Activated naive CD4-positive, alpha-beta T cell treated with anti-CD3 and anti-CD28 coated beads, Interleukin-2, amount 50 U/mL, for 24 hours (primary cell): ENCODE measurements around the gene TMEM205.

Experiments used
- H3K27ac Mint-ChIP-seq: one replicate; pipeline ENCODE4 v1.8.0; 2021; ENCODE audit warnings: mild to moderate bottlenecking, mixed read lengths
- H3K27me3 Mint-ChIP-seq: one replicate; pipeline ENCODE4 v1.8.0; 2021; ENCODE audit warnings: mixed read lengths
- H3K36me3 Mint-ChIP-seq: one replicate; pipeline ENCODE4 v1.8.0; 2021; ENCODE audit warnings: mixed read lengths
- H3K4me1 Mint-ChIP-seq: one replicate; pipeline ENCODE4 v1.8.0; 2021; ENCODE audit warnings: mixed read lengths
- H3K4me3 Mint-ChIP-seq: one replicate; pipeline ENCODE4 v1.8.0; 2021; ENCODE audit warnings: mild to moderate bottlenecking, mixed read lengths
- H3K9me3 Mint-ChIP-seq: one replicate; pipeline ENCODE4 v1.8.0; 2021; ENCODE audit warnings: mixed read lengths

Gene TMEM205

GRCh38 chr19:11375143-11375948, 29.3 kb upstream of the TMEM205 start:
- Mint-ChIP-seq H3K9me3 (no peaks in the 10 kb centered on the region), H3K4me1 (peaks cover 42% of the 10 kb centered on the region), H3K36me3 (peaks cover 19% of the 10 kb centered on the region), H3K4me3 (no peak overlapping the region), H3K27me3 (no peaks in the 10 kb centered on the region), H3K27ac (no peak overlapping the region)

- Mint-ChIP-seq H3K36me3 (peaks cover 19% of the 10 kb centered on the region), H3K4me3 (no peak within 1 kb of the TSS), H3K4me1 (peaks cover 35% of the 10 kb centered on the region), H3K27me3 (no peaks in the 10 kb centered on the region), H3K27ac (no peak within 1 kb of the TSS), H3K9me3 (no peaks in the 10 kb centered on the region)
Measured at GRCh38 chr19:11374433-11375142, 28.5 kb upstream of the TMEM205 start, which contains the start of gene SWSAP1. TSS of gene SWSAP1 (plus strand) at chr19:11374666. CDS start at chr19:11374681, 15 bp downstream.

- peaks cover 24% of the 10 kb centered on the region for H3K36me3 Mint-ChIP-seq
- no peaks in the 10 kb centered on the region for H3K9me3 Mint-ChIP-seq
- no peak overlapping the region for H3K4me3 Mint-ChIP-seq
- H3K27ac Mint-ChIP-seq: no peak overlapping the region
- peaks cover 35% of the 10 kb centered on the region for H3K4me1 Mint-ChIP-seq
- H3K27me3 Mint-ChIP-seq: no peaks in the 10 kb centered on the region
Measured at GRCh38 chr19:11373885-11374432, 27.9 kb upstream of the TMEM205 start.

GRCh38 chr19:11373166-11373884, 27.3 kb upstream of the TMEM205 start:
- H3K36me3 Mint-ChIP-seq: peaks cover 26% of the 10 kb centered on the region
- H3K4me1 Mint-ChIP-seq: peaks cover 29% of the 10 kb centered on the region
- H3K9me3 Mint-ChIP-seq: no peaks in the 10 kb centered on the region
- no peak overlapping the region for H3K4me3 Mint-ChIP-seq
- H3K27ac Mint-ChIP-seq: no peak overlapping the region
- H3K27me3 Mint-ChIP-seq: no peaks in the 10 kb centered on the region

GRCh38 chr19:11370744-11371143, 24.7 kb upstream of the TMEM205 start:
- Mint-ChIP-seq H3K4me1 (peaks cover 10% of the 10 kb centered on the region), H3K27ac (no peak overlapping the region), H3K27me3 (no peaks in the 10 kb centered on the region), H3K4me3 (no peak overlapping the region), H3K9me3 (no peaks in the 10 kb centered on the region), H3K36me3 (peaks cover 19% of the 10 kb centered on the region)

- H3K27ac Mint-ChIP-seq: no peak overlapping the region
- H3K27me3 Mint-ChIP-seq: no peaks in the 10 kb centered on the region
- H3K36me3 Mint-ChIP-seq: peaks cover 22% of the 10 kb centered on the region
- H3K9me3 Mint-ChIP-seq: no peaks in the 10 kb centered on the region
- no peak overlapping the region for H3K4me3 Mint-ChIP-seq
- H3K4me1 Mint-ChIP-seq: peaks cover 4% of the 10 kb centered on the region
Measured at GRCh38 chr19:11367528-11367927, 21.5 kb upstream of the TMEM205 start.

GRCh38 chr19:11365557-11366117, 19.6 kb upstream of the TMEM205 start:
- Mint-ChIP-seq H3K27ac (no peak overlapping the region), H3K36me3 (peaks cover 14% of the 10 kb centered on the region), H3K27me3 (no peaks in the 10 kb centered on the region), H3K4me1 (peaks cover under 1% of the 10 kb centered on the region), H3K4me3 (no peak overlapping the region), H3K9me3 (no peaks in the 10 kb centered on the region)

- Mint-ChIP-seq H3K27ac (no peak overlapping the region), H3K4me1 (no peaks in the 10 kb centered on the region)
Measured at GRCh38 chr19:11364935-11365334, 18.9 kb upstream of the TMEM205 start.

GRCh38 chr19:11364296-11364904, 18.3 kb upstream of the TMEM205 start:
- Mint-ChIP-seq H3K27ac (no peak overlapping the region), H3K36me3 (peaks cover 10% of the 10 kb centered on the region)

More at GRCh38 chr19:11364935-11365334, 18.9 kb upstream of the TMEM205 start:
- no peak overlapping the region for H3K4me3 Mint-ChIP-seq
- no peaks in the 10 kb centered on the region for H3K9me3 Mint-ChIP-seq
- H3K36me3 Mint-ChIP-seq: peaks cover 13% of the 10 kb centered on the region
- H3K27me3 Mint-ChIP-seq: no peaks in the 10 kb centered on the region

GRCh38 chr19:11363881-11364280, 17.8 kb upstream of the TMEM205 start:
- H3K9me3 Mint-ChIP-seq: no peaks in the 10 kb centered on the region
- no peaks in the 10 kb centered on the region for H3K4me1 Mint-ChIP-seq
- H3K4me3 Mint-ChIP-seq: no peak overlapping the region
- no peaks in the 10 kb centered on the region for H3K27me3 Mint-ChIP-seq
- peaks cover 7% of the 10 kb centered on the region for H3K36me3 Mint-ChIP-seq
- H3K27ac Mint-ChIP-seq: no peak overlapping the region

More at GRCh38 chr19:11364296-11364904, 18.3 kb upstream of the TMEM205 start:
- no peaks in the 10 kb centered on the region for H3K4me1 Mint-ChIP-seq
- no peaks in the 10 kb centered on the region for H3K9me3 Mint-ChIP-seq
- H3K4me3 Mint-ChIP-seq: no peak overlapping the region
- no peaks in the 10 kb centered on the region for H3K27me3 Mint-ChIP-seq

- H3K4me1 Mint-ChIP-seq: no peaks in the 10 kb centered on the region
- H3K27ac Mint-ChIP-seq: no peak overlapping the region
- H3K4me3 Mint-ChIP-seq: no peak overlapping the region
- H3K27me3 Mint-ChIP-seq: no peaks in the 10 kb centered on the region
- H3K36me3 Mint-ChIP-seq: peaks cover 2% of the 10 kb centered on the region
- H3K9me3 Mint-ChIP-seq: no peaks in the 10 kb centered on the region
Measured at GRCh38 chr19:11361771-11362731, 16.0 kb upstream of the TMEM205 start.

- H3K9me3 Mint-ChIP-seq: no peaks in the 10 kb centered on the region
- H3K4me1 Mint-ChIP-seq: peaks cover 3% of the 10 kb centered on the region
- H3K4me3 Mint-ChIP-seq: no peak overlapping the region
- H3K36me3 Mint-ChIP-seq: peaks cover 2% of the 10 kb centered on the region
- H3K27me3 Mint-ChIP-seq: no peaks in the 10 kb centered on the region
- H3K27ac Mint-ChIP-seq: no peak overlapping the region
Measured at GRCh38 chr19:11361037-11361770, 15.1 kb upstream of the TMEM205 start.

GRCh38 chr19:11359421-11359820, 13.4 kb upstream of the TMEM205 start:
- Mint-ChIP-seq H3K27ac (no peak overlapping the region), H3K27me3 (no peaks in the 10 kb centered on the region), H3K4me1 (peaks cover 10% of the 10 kb centered on the region)

More at GRCh38 chr19:11359421-11359820, 13.4 kb upstream of the TMEM205 start:
- Mint-ChIP-seq H3K4me3 (no peak overlapping the region), H3K36me3 (peaks cover under 1% of the 10 kb centered on the region), H3K9me3 (no peaks in the 10 kb centered on the region)
